Measurements from ENCODE around the gene TRIM56. TPM values are rescaled to one million over a fixed set of nuclear protein-coding genes. Genes with fewer than 3 reads are reported as not detected.

The TRIM56 gene
- total and polyA plus RNA-seq, 9 of the 15 experiments (the other 6 are each of a cell fraction or from before 2014, with no cell fraction given): 2.0 to 29.7 (median 11.6) TPM

DNA sequence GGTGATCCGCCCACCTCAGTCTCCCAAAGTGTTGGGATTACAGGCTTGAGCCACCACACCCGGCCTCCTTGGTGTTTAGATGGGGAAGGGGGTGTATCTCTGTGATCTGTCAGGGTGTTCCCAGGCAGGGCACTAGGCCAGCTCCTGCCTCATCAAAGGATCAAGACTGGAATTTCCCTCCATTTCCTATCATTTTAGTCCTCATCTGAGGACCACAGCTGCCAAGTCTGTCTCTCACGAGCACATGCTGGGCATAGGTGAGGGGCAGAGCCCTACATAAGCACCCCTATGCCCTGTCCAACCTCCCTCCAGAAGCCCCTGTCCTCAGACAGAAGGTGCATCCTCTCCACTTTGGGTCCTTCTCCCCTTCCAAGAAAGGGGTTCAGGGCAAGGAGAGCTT is 19.5 kb downstream of the TRIM56 start:
- Histone ChIP-seq H3K79me2 (ENCODE audit: control insufficient read depth, insufficient read depth, low read length) (no peaks in the 10 kb centered on the region), H3K9me3 (replicated peaks; ENCODE audit: control insufficient read depth, insufficient read depth, low read depth, low read length) (no peaks in the 10 kb centered on the region), H3K9ac (ENCODE audit: insufficient read depth in 1 of 2, low read depth in 2 of 2, low read length in 2 of 2) (peak overlapping the region in 1 of 2 experiments; percentile 2; a peak in 1 of 4 replicates), H2AFZ (ENCODE audit: low read depth, low read length) (0 out of 2 replicates have a peak overlapping the region, but pooled peaks have one; percentile 43), H3K36me3 (ENCODE audit: control insufficient read depth, insufficient read depth, low read length) (no peaks in the 10 kb centered on the region), H3K27ac (ENCODE audit: extremely low read depth, low read depth, low read length) (no peak overlapping the region), H3K4me1 (replicated peaks in 1 of 2; ENCODE audit: control insufficient read depth in 2 of 2, insufficient read depth in 2 of 2, low read length in 2 of 2) (peaks cover 30 to 41% of the 10 kb centered on the region in 2 experiments), H4K20me1 (replicated peaks; ENCODE audit: control insufficient read depth, insufficient read depth, low read length) (no peaks in the 10 kb centered on the region), H3K9me1 (ENCODE audit: control insufficient read depth, insufficient read depth, low read length) (no peaks in the 10 kb centered on the region), H3K27me3 (ENCODE audit: control insufficient read depth in 2 of 2, insufficient read depth in 2 of 2, low read length in 2 of 2) (no peaks in the 10 kb centered on the region), H3K4me2 (ENCODE audit: insufficient read depth, low read length) (no peak overlapping the region), H3K4me3 (no peak overlapping the region)
- intact Hi-C loops (cut with micrococcal nuclease): no loop called here
- in situ Hi-C loops (cut with MboI): no loop called here
- POLR2A ChIA-PET: interaction anchor here (0.8 to 1.2 kb wide), 5 partner anchors 8 to 23 kb away, joined by 3 to 5 read pairs (median 3); no protein-coding TSS in a partner anchor
- no peak for FAIRE-seq
- ATAC-seq: no peak
- no TSS peak for BruUV-seq (replicated peaks)
- WGBS (ENCODE audit: insufficient coverage, low coverage, missing lambda C conversion rate): 77% methylated on average over 3 of the region's 3 CpGs
- DNase-seq (ENCODE audit: extremely low read depth in 1 of 4, low spot score in 3 of 4): no peak
- CTCF ChIA-PET (ENCODE audit: low intra/inter-chr PET ratio): no interaction called here
- 0 out of 2 replicates have a peak, but pooled peaks have one; percentile 2 for TF ChIP-seq LARP7 (IDR thresholded peaks at IDR 0.05)
- no peak for TF ChIP-seq E2F3 (CRISPR knock-in tag; IDR thresholded peaks at IDR 0.05)
- TF ChIP-seq PML (IDR thresholded peaks at IDR 0.05; ENCODE audit: low read length): no peak
- no peak for TF ChIP-seq HNRNPUL1 (IDR thresholded peaks at IDR 0.05; ENCODE audit: low read length)
- TF ChIP-seq, protein P1, sequence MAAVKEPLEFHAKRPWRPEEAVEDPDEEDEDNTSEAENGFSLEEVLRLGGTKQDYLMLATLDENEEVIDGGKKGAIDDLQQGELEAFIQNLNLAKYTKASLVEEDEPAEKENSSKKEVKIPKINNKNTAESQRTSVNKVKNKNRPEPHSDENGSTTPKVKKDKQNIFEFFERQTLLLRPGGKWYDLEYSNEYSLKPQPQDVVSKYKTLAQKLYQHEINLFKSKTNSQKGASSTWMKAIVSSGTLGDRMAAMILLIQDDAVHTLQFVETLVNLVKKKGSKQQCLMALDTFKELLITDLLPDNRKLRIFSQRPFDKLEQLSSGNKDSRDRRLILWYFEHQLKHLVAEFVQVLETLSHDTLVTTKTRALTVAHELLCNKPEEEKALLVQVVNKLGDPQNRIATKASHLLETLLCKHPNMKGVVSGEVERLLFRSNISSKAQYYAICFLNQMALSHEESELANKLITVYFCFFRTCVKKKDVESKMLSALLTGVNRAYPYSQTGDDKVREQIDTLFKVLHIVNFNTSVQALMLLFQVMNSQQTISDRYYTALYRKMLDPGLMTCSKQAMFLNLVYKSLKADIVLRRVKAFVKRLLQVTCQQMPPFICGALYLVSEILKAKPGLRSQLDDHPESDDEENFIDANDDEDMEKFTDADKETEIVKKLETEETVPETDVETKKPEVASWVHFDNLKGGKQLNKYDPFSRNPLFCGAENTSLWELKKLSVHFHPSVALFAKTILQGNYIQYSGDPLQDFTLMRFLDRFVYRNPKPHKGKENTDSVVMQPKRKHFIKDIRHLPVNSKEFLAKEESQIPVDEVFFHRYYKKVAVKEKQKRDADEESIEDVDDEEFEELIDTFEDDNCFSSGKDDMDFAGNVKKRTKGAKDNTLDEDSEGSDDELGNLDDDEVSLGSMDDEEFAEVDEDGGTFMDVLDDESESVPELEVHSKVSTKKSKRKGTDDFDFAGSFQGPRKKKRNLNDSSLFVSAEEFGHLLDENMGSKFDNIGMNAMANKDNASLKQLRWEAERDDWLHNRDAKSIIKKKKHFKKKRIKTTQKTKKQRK (IDR thresholded peaks at IDR 0.05; ENCODE audit: borderline replicate concordance, low read depth, low read length): no peak
- no peak for TF ChIP-seq ZNF778 (CRISPR knock-in tag; IDR thresholded peaks at IDR 0.05)
- TF ChIP-seq ZFP1 (CRISPR knock-in tag; IDR thresholded peaks at IDR 0.05): no peak
- TF ChIP-seq NCOA4 (IDR thresholded peaks at IDR 0.05; ENCODE audit: partially characterized antibody): no peak

Measured in K562 (cell line).